NCI-H2029 (cell line): Measurements from ENCODE around the gene SIX4.
"Not testable (repeated sequence)": the region's sequence is repeated elsewhere in the genome, so short reads cannot be mapped to it uniquely, and the experiment has no call there.

ENCODE experiments used
- DNase-seq: peaks from one replicate; lab custom pipeline; 2025; lab: John Stamatoyannopoulos, UW

Gene SIX4

GRCh38 chr14:60723907-60724618, at the start of gene SIX4:
Gene SIX4 (minus strand): TSS chr14:60724351. CDS start chr14:60724074, 277 bp downstream.
- peak; percentile 100 for DNase-seq

- no peak for DNase-seq
Measured at GRCh38 chr14:60773558-60773957, 49.4 kb upstream of the SIX4 start.

DNA sequence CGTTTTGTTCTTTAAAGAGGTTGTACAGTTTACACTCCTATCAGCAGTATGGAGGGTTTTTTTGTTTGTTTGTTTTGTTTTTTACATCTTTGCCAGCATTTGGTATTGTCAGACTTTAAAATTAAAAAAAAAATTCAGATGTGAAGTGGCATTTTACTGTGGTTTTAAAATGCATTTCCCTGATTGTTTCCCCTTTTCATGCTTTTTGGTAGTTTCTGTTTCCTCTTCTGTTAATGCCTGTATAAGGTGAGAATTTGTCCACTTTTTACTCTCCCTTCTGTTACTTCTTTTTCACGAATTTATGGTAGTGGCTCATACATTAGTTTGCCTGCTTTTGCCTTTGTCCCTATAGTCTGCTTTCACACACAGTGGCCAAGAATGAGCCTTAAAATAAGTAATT, 47.0 kb upstream of the SIX4 start:
- no peak for DNase-seq

DNA sequence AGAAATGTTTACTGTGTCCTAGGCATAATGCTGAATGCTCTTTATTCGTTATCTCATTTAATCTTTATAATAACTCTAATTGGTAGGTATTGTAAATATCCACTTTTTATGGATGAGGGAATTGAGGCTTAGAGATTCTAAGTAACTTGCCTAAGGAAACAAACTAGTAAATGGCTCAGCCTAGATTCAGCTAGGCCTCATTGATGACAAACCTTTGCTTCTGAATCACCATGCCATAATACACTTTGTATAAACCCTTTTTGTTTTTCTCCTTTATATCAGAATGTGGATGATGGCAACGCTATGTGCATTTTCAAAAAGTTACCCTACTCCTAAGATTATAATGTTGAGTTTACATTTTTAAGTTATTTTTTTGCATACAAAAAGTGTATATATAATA, 44.5 kb upstream of the SIX4 start:
- no peak for DNase-seq

GRCh38 chr14:60760644-60761364, 36.7 kb upstream of the SIX4 start:
- peak; percentile 95 for DNase-seq

- DNase-seq: no peak
Measured at GRCh38 chr14:60760209-60760608, 36.1 kb upstream of the SIX4 start.

DNA sequence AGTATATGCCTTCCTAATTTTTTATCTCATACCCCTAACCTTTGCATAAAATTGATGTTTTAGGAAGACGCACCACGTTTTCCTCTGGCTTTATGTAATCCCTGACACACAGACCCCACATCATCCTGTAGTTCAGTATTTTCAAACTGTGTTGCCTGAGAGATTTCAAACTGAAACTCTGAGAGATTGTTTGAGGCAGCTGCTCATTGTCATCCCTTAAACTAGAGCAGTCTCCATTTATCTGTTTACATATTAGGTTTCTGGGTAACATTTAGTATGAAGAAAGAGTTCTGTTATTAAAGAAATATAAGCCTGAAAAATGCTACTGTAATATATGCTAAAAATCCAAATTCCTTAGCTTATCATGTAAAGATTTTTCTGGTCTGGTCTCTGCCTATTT, 34.7 kb upstream of the SIX4 start:
- peak; percentile 30 for DNase-seq

GRCh38 chr14:60757567-60758002, 33.4 kb upstream of the SIX4 start:
- peak; percentile 36 for DNase-seq

GRCh38 chr14:60756847-60757246, 32.7 kb upstream of the SIX4 start:
- no peak for DNase-seq

- no peak for DNase-seq
Measured at GRCh38 chr14:60753264-60754119, 29.3 kb upstream of the SIX4 start.

GRCh38 chr14:60744566-60744965, 20.4 kb upstream of the SIX4 start:
- DNase-seq: no peak

GRCh38 chr14:60738843-60739508, 14.8 kb upstream of the SIX4 start:
- no peak for DNase-seq

GRCh38 chr14:60736494-60736893, 12.3 kb upstream of the SIX4 start:
- peak; percentile 23 for DNase-seq

DNA sequence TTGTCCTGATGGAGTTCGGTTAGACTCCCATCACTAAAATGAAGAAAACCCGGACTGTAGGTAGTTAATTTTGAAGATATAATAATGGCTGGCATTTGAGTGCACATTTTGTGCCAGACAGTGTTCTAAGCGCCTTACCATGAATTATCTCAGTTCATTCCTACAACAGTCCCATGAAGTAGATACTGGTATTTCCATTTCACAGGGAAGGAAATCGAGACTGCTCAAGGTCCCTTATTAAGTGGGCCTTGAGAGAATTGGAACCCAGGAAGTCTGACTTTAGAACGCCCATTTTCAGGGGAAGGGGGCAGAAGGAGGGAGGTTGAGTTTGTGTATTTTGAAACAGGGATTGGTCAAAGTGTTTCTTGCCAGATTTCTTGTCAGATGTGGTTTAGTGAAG, 11.3 kb upstream of the SIX4 start:
- DNase-seq: peak; percentile 39

GRCh38 chr14:60734465-60735242, 10.5 kb upstream of the SIX4 start, which contains the start of gene MNAT1:
Gene MNAT1 (plus strand): TSS chr14:60734761. CDS start chr14:60734863, 102 bp downstream.
- peak; percentile 91 for DNase-seq

DNA sequence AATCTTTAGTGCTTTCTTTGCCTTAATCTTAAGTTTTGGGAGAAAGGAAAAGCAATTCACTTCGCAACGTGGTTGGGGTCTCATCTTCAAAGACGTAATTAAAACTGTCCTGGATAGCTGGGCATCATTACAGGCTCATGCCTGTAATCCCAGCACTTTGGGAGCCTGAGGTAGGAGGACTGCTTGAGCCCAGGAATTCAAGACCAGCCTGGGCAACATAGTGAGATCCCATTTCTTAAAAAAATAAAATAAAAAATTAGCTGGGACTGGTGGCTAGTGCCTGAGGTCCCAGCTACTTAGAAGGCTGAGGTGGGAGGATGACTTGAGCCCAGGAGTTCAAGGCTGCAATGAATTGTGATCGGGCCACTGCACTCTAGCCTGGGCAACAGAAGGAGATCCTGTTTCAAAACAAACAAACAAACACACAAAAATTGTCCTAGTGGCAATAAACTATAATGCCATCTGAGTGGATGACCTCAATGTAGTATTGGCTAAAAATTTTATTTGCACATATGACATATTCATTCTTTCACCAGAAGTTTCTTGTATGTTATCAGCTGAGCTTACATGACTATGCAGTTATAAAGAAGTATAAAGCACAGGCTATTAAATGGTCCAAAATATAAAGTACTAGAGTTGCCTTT, 8.8 kb upstream of the SIX4 start:
- DNase-seq: no peak

DNA sequence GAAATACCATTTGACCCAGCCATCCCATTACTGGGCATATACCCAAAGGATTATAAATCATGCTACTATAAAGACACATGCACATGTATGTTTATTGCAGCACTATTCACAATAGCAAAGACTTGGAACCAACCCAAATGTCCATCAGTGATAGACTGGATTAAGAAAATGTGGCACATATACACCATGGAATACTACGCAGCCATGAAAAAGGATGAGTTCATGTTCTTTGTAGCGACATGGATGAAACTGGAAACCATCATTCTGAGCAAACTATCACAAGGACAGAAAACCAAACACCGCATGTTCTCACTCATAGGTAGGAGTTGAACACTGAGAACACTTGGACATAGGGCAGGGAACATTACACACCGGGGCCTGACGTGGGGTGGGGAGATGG, 7.1 kb upstream of the SIX4 start:
- not testable (repeated sequence) for DNase-seq

DNA sequence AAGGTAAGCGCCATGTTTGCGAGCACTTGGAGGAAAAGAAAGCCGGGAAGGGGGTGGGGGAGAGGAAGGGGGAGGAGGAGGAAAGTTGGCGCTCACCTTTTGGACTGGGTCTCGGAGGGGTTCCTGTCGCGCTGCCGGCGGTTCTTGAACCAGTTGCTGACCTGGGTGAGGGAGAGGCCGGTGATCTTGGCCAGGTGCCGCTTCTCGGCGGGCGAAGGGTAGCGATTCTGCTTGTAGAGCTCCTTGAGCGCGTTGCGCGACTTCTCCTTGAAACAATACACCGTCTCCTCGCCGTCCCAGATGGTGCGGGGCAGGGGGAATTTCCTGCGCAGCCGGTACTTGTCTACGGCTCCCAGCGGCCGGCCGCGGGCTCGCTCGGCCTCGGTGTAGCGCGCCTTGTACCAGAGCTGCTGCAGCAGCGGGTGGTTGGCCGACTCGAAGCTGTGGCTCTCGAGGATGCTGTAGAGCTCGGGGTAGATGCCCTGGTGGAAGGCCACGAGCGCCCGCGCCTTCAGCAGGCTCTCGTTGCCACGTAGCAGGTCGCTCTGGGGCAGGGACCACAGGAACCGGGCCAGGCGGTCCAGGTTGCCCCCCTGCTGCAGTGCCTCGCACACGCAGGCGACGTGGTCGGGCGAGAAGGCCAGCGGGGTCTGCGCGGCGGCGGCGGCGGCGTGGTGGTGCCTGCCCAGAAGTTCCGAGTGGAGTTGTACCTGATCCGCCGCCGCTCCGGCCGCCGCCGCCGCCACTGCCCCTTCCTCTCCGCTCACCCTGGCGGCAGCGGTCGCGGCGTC, 840 bp downstream of the SIX4 start:
- peak; percentile 85 for DNase-seq

GRCh38 chr14:60722357-60723115, 1.6 kb downstream of the SIX4 start:
- DNase-seq: peak; percentile 94
